ENCODE data around the gene ZNF343.

DNA sequence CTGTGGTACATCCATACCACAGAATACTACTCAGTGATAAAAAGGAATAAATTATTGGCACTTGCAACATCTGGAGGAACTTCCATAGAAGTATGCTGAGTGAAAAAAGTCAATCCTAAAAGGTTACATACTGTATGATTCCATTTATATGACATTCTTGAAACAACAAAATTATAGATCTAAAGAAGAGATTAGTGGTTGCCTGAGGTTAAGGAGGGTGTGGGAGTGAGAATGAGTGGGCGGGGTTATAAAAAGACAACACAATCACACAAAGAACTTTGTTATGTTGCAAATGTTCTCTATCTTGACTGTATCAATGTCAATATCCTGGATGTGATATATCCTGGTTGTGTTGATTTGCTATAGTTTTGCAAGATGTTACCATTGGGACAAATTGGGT lies 59.3 kb downstream of the ZNF343 start:
- TF ChIP-seq, protein P1, sequence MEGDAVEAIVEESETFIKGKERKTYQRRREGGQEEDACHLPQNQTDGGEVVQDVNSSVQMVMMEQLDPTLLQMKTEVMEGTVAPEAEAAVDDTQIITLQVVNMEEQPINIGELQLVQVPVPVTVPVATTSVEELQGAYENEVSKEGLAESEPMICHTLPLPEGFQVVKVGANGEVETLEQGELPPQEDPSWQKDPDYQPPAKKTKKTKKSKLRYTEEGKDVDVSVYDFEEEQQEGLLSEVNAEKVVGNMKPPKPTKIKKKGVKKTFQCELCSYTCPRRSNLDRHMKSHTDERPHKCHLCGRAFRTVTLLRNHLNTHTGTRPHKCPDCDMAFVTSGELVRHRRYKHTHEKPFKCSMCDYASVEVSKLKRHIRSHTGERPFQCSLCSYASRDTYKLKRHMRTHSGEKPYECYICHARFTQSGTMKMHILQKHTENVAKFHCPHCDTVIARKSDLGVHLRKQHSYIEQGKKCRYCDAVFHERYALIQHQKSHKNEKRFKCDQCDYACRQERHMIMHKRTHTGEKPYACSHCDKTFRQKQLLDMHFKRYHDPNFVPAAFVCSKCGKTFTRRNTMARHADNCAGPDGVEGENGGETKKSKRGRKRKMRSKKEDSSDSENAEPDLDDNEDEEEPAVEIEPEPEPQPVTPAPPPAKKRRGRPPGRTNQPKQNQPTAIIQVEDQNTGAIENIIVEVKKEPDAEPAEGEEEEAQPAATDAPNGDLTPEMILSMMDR (IDR thresholded peaks at IDR 0.05): no peak
- TF ChIP-seq EP300 (IDR thresholded peaks at IDR 0.05) (no peak), POLR2A (IDR thresholded peaks at IDR 0.05) (no peak)

All from tibial nerve (tissue), 4 donors.